Transverse colon (tissue), 4 donors: ENCODE results near the gene SGO2. TPM values are rescaled to one million over a fixed set of nuclear protein-coding genes. Genes with fewer than 3 reads are reported as not detected.

Experiments
- DNase-seq: peaks from one replicate; pipeline ENCODE4 v3.0.0-alpha.2; 2019
- H3K27ac ChIP-seq, 4 donors: fragments of 200-600 bp; sonication (generic); 2 replicates each; pipeline ENCODE4 v1.5.1; 2016 to 2018; ENCODE audit warnings: inconsistent platforms in 4 of 4
- H3K27me3 ChIP-seq: fragments of 200-600 bp; sonication (generic); 2 replicates; pipeline ENCODE4 v1.5.1; 2017; ENCODE audit warnings: inconsistent platforms
- H3K36me3 ChIP-seq, 4 donors: fragments of 200-600 bp; sonication (generic); 2 replicates each; pipeline ENCODE4 v1.5.1; 2017 to 2019; ENCODE audit warnings: inconsistent platforms in 4 of 4
- H3K4me1 ChIP-seq, 4 donors: fragments of 200-600 bp; sonication (generic); 2 replicates each; pipeline ENCODE4 v1.5.1; 2017 to 2020; ENCODE audit warnings: inconsistent platforms in 4 of 4
- H3K4me3 ChIP-seq, 4 donors: fragments of 200-600 bp; sonication (generic); 1 replicate in 1 of 4; 2 replicates in 3 of 4; pipeline versions ENCODE4 v1.5.1 to v1.6.1; 2017 to 2019; ENCODE audit warnings: inconsistent platforms in 4 of 4
- H3K9me3 ChIP-seq, 2 donors: fragments of 200-600 bp; sonication (generic); 2 replicates each; pipeline ENCODE4 v1.5.1; 2017 to 2019; ENCODE audit warnings: inconsistent platforms in 2 of 2
- EP300 ChIP-seq: sonication (generic); formaldehyde crosslinking; IDR thresholded peaks from one replicate; pipeline ENCODE4 v1.6.1; 2017; ENCODE audit warnings: antibody characterized with exemption, low read depth
- POLR2A ChIP-seq: fragments of 450-650 bp; IDR thresholded peaks from one replicate; pipeline ENCODE4 v1.6.1; 2016; ENCODE audit warnings: antibody characterized with exemption, mild to moderate bottlenecking, moderate library complexity
- POLR2AphosphoS5 ChIP-seq, 3 donors: sonication (generic); formaldehyde crosslinking; IDR thresholded peaks; one replicate each; pipeline ENCODE4 v1.6.1; 2016; ENCODE audit warnings: antibody characterized with exemption in 3 of 3
- WGBS, 2 donors: methylation state at CpG; one replicate each; pipeline ENCODE4 v1.1.5; 2018; ENCODE audit warnings: low coverage in 1 of 2; 5-methylcytosine and 5-hydroxymethylcytosine counted together
- in situ Hi-C, 4 donors: fragments of 200-750 bp; cut with MboI; loops; one replicate each; pipeline versions ENCODE4 v1.15.0 to v1.15.1; 2017; ENCODE audit warnings: low sequenced_read_pairs in 3 of 4, low pct_ligation_motif_present in 1 of 4, low pct_unique_long_range_greater_than_20kb in 1 of 4
- intact Hi-C: fragments of 100-400 bp; cut with DNase I; formaldehyde crosslinking; loops from one replicate; pipeline ENCODE4 v1.15.1; 2023; ENCODE audit warnings: low total_unique reads
- total RNA-seq, 4 donors: library from RNA; depleted of rRNA; stranded (reverse); fragments of >200 nt; gene quantifications; one replicate each; pipeline ENCODE4 v1.1.0, GENCODE V29; 2016
- TF ChIP-seq, protein P1 (sequence below), 5 experiments: fragments of 200-600 bp in 3 of 5; fragments of 450-650 bp in 2 of 5; sonication (generic) in 3 of 5; IDR thresholded peaks; 1 replicate in 2 of 5; 2 replicates in 3 of 5; pipeline ENCODE4 v1.5.1; 2016 to 2017; ENCODE audit warnings: antibody characterized with exemption in 5 of 5, inconsistent platforms in 3 of 5, mild to moderate bottlenecking in 2 of 5, moderate library complexity in 1 of 5

Gene SGO2, protein sequence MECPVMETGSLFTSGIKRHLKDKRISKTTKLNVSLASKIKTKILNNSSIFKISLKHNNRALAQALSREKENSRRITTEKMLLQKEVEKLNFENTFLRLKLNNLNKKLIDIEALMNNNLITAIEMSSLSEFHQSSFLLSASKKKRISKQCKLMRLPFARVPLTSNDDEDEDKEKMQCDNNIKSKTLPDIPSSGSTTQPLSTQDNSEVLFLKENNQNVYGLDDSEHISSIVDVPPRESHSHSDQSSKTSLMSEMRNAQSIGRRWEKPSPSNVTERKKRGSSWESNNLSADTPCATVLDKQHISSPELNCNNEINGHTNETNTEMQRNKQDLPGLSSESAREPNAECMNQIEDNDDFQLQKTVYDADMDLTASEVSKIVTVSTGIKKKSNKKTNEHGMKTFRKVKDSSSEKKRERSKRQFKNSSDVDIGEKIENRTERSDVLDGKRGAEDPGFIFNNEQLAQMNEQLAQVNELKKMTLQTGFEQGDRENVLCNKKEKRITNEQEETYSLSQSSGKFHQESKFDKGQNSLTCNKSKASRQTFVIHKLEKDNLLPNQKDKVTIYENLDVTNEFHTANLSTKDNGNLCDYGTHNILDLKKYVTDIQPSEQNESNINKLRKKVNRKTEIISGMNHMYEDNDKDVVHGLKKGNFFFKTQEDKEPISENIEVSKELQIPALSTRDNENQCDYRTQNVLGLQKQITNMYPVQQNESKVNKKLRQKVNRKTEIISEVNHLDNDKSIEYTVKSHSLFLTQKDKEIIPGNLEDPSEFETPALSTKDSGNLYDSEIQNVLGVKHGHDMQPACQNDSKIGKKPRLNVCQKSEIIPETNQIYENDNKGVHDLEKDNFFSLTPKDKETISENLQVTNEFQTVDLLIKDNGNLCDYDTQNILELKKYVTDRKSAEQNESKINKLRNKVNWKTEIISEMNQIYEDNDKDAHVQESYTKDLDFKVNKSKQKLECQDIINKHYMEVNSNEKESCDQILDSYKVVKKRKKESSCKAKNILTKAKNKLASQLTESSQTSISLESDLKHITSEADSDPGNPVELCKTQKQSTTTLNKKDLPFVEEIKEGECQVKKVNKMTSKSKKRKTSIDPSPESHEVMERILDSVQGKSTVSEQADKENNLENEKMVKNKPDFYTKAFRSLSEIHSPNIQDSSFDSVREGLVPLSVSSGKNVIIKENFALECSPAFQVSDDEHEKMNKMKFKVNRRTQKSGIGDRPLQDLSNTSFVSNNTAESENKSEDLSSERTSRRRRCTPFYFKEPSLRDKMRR
- 1 to 10 TPM in 3 of 4 donors, under 1 TPM in 1; 0.75 to 4.8 (median 2.9) TPM for total RNA-seq

DNA sequence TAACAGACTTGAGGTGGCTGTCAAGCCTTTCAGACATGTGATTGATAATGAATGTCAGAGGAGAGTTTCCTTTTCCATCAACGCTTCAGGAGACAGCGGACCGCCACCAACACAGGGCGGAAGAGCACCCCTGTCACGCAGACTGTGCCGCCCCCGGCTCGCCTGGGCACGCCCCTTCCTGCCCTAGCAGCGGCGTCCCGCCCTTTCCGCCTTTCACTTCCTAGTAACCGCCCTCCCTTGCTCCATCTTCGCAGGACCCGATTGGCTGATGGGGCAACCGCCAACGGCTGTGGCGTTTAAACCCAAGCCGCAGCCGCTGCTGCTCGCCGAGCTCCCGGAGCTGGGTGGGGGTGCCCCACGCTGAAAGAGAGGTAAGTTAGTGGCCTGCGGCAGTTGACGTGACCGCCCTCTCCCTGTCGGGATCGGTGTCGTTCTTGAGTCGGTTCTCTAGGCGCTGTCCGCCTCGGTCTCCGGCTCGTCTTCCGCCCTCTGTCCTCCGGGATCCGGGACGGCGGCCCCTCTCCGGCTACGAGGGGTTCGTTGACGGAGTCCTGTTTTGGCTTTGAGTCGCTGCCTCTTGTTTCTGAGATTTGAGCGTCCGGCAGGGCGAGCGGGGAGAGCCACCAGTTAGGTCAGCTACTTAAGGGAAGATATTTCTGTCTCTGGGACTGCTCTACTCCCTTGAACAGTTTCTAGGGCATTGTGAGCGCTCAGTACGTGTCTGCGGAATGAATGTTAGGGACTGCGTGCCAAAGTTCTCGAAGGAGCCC lies at the start of gene SGO2:
SGO2 (plus strand) TSS at position 326 of the 770 bp plus-strand sequence. CDS start 6,769 bp downstream, outside the sequence.
- Histone ChIP-seq H3K4me1 (peaks cover 4 to 26% (median 17%) of the 10 kb centered on the region in 4 donors), H3K27me3 (no peaks in the 10 kb centered on the region), H3K4me3 (peak within 1 kb of the TSS; percentile 71 to 87 (median 78)), H3K36me3 (no peaks in the 10 kb centered on the region), H3K9me3 (no peaks in the 10 kb centered on the region), H3K27ac (peak within 1 kb of the TSS; percentile 71 to 83 (median 80))
- 0% methylated on average over 1 to 56 of the region's 56 CpGs for WGBS, 2 donors
- peak; percentile 96 for DNase-seq
- in situ Hi-C loops (no loop called here), intact Hi-C loops (no loop called here)
- TF ChIP-seq POLR2AphosphoS5 (IDR thresholded peaks at IDR 0.05) (peak; percentile 86 to 92 (median 87)), POLR2A (peak; percentile 73)
- TF ChIP-seq, protein P1, sequence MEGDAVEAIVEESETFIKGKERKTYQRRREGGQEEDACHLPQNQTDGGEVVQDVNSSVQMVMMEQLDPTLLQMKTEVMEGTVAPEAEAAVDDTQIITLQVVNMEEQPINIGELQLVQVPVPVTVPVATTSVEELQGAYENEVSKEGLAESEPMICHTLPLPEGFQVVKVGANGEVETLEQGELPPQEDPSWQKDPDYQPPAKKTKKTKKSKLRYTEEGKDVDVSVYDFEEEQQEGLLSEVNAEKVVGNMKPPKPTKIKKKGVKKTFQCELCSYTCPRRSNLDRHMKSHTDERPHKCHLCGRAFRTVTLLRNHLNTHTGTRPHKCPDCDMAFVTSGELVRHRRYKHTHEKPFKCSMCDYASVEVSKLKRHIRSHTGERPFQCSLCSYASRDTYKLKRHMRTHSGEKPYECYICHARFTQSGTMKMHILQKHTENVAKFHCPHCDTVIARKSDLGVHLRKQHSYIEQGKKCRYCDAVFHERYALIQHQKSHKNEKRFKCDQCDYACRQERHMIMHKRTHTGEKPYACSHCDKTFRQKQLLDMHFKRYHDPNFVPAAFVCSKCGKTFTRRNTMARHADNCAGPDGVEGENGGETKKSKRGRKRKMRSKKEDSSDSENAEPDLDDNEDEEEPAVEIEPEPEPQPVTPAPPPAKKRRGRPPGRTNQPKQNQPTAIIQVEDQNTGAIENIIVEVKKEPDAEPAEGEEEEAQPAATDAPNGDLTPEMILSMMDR (IDR thresholded peaks at IDR 0.05): no peak

DNA sequence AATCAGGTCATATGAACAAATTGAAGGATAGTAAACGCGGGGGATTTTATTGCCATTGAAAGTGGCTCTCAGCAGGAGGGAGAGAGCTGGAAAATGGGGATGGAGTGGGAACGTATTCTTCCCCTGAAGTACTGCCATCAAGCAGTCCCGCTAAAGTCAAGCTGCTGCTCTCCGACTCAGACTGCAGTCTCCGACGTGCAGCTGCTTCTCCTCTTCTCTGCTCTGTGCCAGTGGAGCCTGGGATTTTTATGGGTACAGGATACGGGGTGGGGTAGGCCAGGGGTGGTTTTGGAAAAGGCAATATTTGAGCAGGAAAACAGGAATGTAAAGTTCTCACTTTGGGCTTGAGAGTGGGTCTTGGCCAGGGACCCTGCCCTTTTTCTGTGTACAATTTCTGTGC lies 49.2 kb upstream of the SGO2 start:
- H3K27ac ChIP-seq: peak overlapping the region in 3 of 4 donors; percentile 28 to 53 (median 51)
- intact Hi-C loops: loop anchor here (5.0 to 10.0 kb wide), 2 partner anchors 172 to 495 kb away; partner anchors contain the start of gene SPATS2L
- H3K9me3 ChIP-seq: no peaks in the 10 kb centered on the region
- peaks cover 0 to 24% (median 5%) of the 10 kb centered on the region in 4 donors for H3K36me3 ChIP-seq
- no peak overlapping the region for H3K4me3 ChIP-seq
- H3K4me1 ChIP-seq: peaks cover 0 to 7% (median 0%) of the 10 kb centered on the region in 4 donors
- no peak for DNase-seq
- in situ Hi-C loops: loop anchor here in 2 of 4 donors (10.0 kb wide), 2 partner anchors 162 to 172 kb away; partner anchors contain the start of gene SPATS2L (in 1 of the 2)
- H3K27me3 ChIP-seq: no peaks in the 10 kb centered on the region
- TF ChIP-seq POLR2A (no peak), EP300 (no peak), POLR2AphosphoS5 (IDR thresholded peaks at IDR 0.05) (no peak)
- TF ChIP-seq, protein P1 (IDR thresholded peaks at IDR 0.05): no peak
- 75% methylated on average over 6 to 8 of the region's 8 CpGs for WGBS, 2 donors

DNA sequence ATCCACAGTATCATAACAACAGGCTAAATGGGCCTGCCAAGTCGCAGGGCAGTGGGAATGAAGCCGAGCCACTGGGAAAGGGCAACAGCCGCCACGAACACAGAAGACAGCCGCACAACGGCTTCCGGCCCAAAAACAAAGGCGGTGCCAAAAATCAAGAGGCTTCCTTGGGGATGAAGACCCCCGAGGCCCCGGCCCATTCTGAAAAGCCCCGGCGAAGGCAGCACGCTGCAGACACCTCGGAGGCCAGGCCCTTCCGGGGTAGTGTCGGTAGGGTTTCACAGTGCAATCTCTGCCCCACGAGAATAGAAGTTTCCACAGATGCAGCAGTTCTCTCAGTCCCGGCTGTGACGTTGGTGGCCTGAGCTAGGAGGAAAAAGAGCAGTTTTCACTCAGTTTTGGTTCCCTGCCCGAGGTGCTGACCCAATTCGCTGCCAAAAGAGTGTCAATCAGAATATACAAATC lies 48.3 kb upstream of the SGO2 start:
- Histone ChIP-seq H3K36me3 (peaks cover 0 to 24% (median 4%) of the 10 kb centered on the region in 4 donors), H3K9me3 (no peaks in the 10 kb centered on the region), H3K4me3 (no peak overlapping the region), H3K27me3 (no peaks in the 10 kb centered on the region), H3K4me1 (peaks cover 0 to 7% (median 0%) of the 10 kb centered on the region in 4 donors), H3K27ac (peak overlapping the region; percentile 31 to 65 (median 52))
- intact Hi-C loops (loop anchor here (5.0 to 10.0 kb wide), 2 partner anchors 173 to 495 kb away; partner anchors contain the start of gene SPATS2L), in situ Hi-C loops (loop anchor here in 2 of 4 donors (10.0 kb wide), 2 partner anchors 163 to 173 kb away; partner anchors contain the start of gene SPATS2L (in 1 of the 2))
- TF ChIP-seq POLR2AphosphoS5 (IDR thresholded peaks at IDR 0.05): no peak
- DNase-seq: peak; percentile 24
- 73 to 87% methylated on average over 2 to 21 of the region's 21 CpGs for WGBS, 2 donors
